ENCODE results near the gene MINDY4.
A peak's percentile ranks its signal among the peaks of the same experiment; 100 is the strongest.

The MINDY4 gene

GRCh38 chr7:30770845-30771173, 408 bp upstream of the MINDY4 start:
- no peaks in the 10 kb centered on the region for H3K9me2 ChIP-seq (replicated peaks; ENCODE audit: insufficient read depth, low read length)
- no peak overlapping the region for H3K4me3 ChIP-seq (ENCODE audit: insufficient read depth, low read length, poor library complexity, severe bottlenecking)
- peak overlapping the region; percentile 62 for H2AFZ ChIP-seq (ENCODE audit: low read depth, low read length, severe bottlenecking)
- no peaks in the 10 kb centered on the region for H3K79me2 ChIP-seq (ENCODE audit: insufficient read depth, low read length)
- no peaks in the 10 kb centered on the region for H4K20me1 ChIP-seq (ENCODE audit: low read depth, low read length)
- no peaks in the 10 kb centered on the region for H3K36me3 ChIP-seq (ENCODE audit: low read length)
- no peaks in the 10 kb centered on the region for H3F3A ChIP-seq (ENCODE audit: insufficient read depth)
- TF ChIP-seq EZH2phosphoT487 (conservative IDR thresholded peaks at IDR 0.05; ENCODE audit: low read length) = no peak
- TF ChIP-seq CTCF (IDR thresholded peaks at IDR 0.05; ENCODE audit: insufficient read depth, low read length, poor library complexity, severe bottlenecking) = no peak
- H3K27me3 ChIP-seq (ENCODE audit: low read length) = no peaks in the 10 kb centered on the region
- H3K27ac ChIP-seq (ENCODE audit: low read depth, low read length) = no peak overlapping the region
- peak overlapping the region; percentile 48 for H3K4me2 ChIP-seq (ENCODE audit: low read depth, low read length, poor library complexity, severe bottlenecking)
- no peak overlapping the region for H3K9ac ChIP-seq (ENCODE audit: low read length)
- no peaks in the 10 kb centered on the region for H3K9me3 ChIP-seq (ENCODE audit: insufficient read depth, low read length)

- peak overlapping the region; percentile 62 for H2AFZ ChIP-seq (ENCODE audit: low read depth, low read length, severe bottlenecking)
- H3K9ac ChIP-seq (ENCODE audit: low read length) = peak overlapping the region; percentile 40
- no peaks in the 10 kb centered on the region for H3K79me2 ChIP-seq (ENCODE audit: insufficient read depth, low read length)
- no peaks in the 10 kb centered on the region for H3K36me3 ChIP-seq (ENCODE audit: low read length)
- peak overlapping the region; percentile 48 for H3K4me2 ChIP-seq (ENCODE audit: low read depth, low read length, poor library complexity, severe bottlenecking)
- H3K4me3 ChIP-seq (ENCODE audit: insufficient read depth, low read length, poor library complexity, severe bottlenecking) = peak overlapping the region; percentile 45
- no peaks in the 10 kb centered on the region for H3K9me2 ChIP-seq (replicated peaks; ENCODE audit: insufficient read depth, low read length)
- no peaks in the 10 kb centered on the region for H3F3A ChIP-seq (ENCODE audit: insufficient read depth)
- no peak overlapping the region for H3K27ac ChIP-seq (ENCODE audit: low read depth, low read length)
- TF ChIP-seq EZH2phosphoT487 (conservative IDR thresholded peaks at IDR 0.05; ENCODE audit: low read length) (no peak), CTCF (IDR thresholded peaks at IDR 0.05; ENCODE audit: insufficient read depth, low read length, poor library complexity, severe bottlenecking) (no peak)
- no peaks in the 10 kb centered on the region for H3K9me3 ChIP-seq (ENCODE audit: insufficient read depth, low read length)
- H3K27me3 ChIP-seq (ENCODE audit: low read length) = no peaks in the 10 kb centered on the region
- H4K20me1 ChIP-seq (ENCODE audit: low read depth, low read length) = no peaks in the 10 kb centered on the region
Measured at GRCh38 chr7:30771880-30772425, 736 bp downstream of the MINDY4 start.

- Histone ChIP-seq H4K20me1 (ENCODE audit: low read depth, low read length) (no peaks in the 10 kb centered on the region), H3K4me2 (ENCODE audit: low read depth, low read length, poor library complexity, severe bottlenecking) (no peak overlapping the region), H3K9me2 (replicated peaks; ENCODE audit: insufficient read depth, low read length) (no peaks in the 10 kb centered on the region), H3K9me3 (ENCODE audit: insufficient read depth, low read length) (no peaks in the 10 kb centered on the region), H3K79me2 (ENCODE audit: insufficient read depth, low read length) (no peaks in the 10 kb centered on the region), H3K9ac (ENCODE audit: low read length) (no peak overlapping the region), H3K27ac (ENCODE audit: low read depth, low read length) (no peak overlapping the region), H3K27me3 (ENCODE audit: low read length) (no peaks in the 10 kb centered on the region), H2AFZ (ENCODE audit: low read depth, low read length, severe bottlenecking) (no peak overlapping the region), H3F3A (ENCODE audit: insufficient read depth) (no peaks in the 10 kb centered on the region), H3K4me3 (ENCODE audit: insufficient read depth, low read length, poor library complexity, severe bottlenecking) (no peak overlapping the region), H3K36me3 (ENCODE audit: low read length) (no peaks in the 10 kb centered on the region)
- no peak for TF ChIP-seq CTCF (IDR thresholded peaks at IDR 0.05; ENCODE audit: insufficient read depth, low read length, poor library complexity, severe bottlenecking)
- no peak for TF ChIP-seq EZH2phosphoT487 (conservative IDR thresholded peaks at IDR 0.05; ENCODE audit: low read length)
Measured at GRCh38 chr7:30772984-30773383, 1.8 kb downstream of the MINDY4 start.

Data from SU-DHL-6 (cell line).